Astrocyte (in vitro differentiated cells and primary cell): ENCODE measurements around the gene KIF1B.

Experiments
- EZH2 ChIP-seq: IDR thresholded peaks from 2 replicates; pipeline ENCODE4 v1.6.1; 2012; ENCODE audit warnings: mild to moderate bottlenecking, low read length, inconsistent platforms; ENCODE audit not compliant: insufficient read depth
- TF ChIP-seq, protein P1 (sequence below): IDR thresholded peaks from 2 replicates; pipeline ENCODE4 v1.5.1; 2011; ENCODE audit warnings: low read depth, mild to moderate bottlenecking, inconsistent platforms, low read length, moderate library complexity; ENCODE audit not compliant: insufficient read depth

DNA sequence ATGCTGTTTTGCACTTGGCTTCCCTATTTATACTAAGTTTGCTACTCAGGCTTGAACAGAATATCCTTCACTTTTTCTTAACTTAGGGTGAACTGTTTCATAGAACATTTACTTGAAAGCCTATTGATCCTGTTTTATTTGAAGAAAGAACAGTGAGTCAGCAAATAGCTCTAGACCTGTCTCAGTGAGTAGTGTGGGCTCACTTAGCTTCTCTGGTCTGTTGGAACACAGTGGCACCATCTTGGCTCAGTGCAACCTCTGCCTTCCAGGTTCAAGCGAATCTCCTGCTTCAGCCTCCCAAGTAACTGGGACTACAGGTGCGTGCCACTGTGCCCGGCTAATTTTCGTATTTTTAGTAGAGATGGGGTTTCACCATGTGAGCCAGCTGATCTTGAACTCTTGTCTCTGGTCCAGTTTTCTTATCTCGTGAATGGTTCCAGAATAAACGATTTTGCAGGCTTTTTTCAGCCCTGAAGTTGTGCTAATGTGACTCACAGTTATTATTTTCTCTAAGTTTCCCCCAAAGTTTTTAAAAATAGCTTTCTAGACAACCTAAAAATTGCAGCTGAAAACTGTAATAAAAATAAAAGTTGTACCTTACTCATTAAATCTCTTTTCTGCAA lies 76.8 kb downstream of the KIF1B start:
- TF ChIP-seq, protein P1, sequence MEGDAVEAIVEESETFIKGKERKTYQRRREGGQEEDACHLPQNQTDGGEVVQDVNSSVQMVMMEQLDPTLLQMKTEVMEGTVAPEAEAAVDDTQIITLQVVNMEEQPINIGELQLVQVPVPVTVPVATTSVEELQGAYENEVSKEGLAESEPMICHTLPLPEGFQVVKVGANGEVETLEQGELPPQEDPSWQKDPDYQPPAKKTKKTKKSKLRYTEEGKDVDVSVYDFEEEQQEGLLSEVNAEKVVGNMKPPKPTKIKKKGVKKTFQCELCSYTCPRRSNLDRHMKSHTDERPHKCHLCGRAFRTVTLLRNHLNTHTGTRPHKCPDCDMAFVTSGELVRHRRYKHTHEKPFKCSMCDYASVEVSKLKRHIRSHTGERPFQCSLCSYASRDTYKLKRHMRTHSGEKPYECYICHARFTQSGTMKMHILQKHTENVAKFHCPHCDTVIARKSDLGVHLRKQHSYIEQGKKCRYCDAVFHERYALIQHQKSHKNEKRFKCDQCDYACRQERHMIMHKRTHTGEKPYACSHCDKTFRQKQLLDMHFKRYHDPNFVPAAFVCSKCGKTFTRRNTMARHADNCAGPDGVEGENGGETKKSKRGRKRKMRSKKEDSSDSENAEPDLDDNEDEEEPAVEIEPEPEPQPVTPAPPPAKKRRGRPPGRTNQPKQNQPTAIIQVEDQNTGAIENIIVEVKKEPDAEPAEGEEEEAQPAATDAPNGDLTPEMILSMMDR: no peak
- no peak for TF ChIP-seq EZH2
